ENCODE measurements around the gene DKK3.

Gene DKK3

GRCh38 chr11:11985016-11985715 is 23.3 kb downstream of the DKK3 start:
- Histone ChIP-seq H3K9me3 (ENCODE audit: insufficient read depth, low read depth, low read length) (no peaks in the 10 kb centered on the region), H3K27ac (ENCODE audit: low read length) (no peak overlapping the region), H3K27me3 (ENCODE audit: insufficient read depth, low read length) (no peaks in the 10 kb centered on the region), H3K9ac (ENCODE audit: low read depth, low read length) (no peak overlapping the region), H3K4me1 (ENCODE audit: insufficient read depth, low read length) (peaks cover 12% of the 10 kb centered on the region), H3K36me3 (ENCODE audit: insufficient read depth, low read depth, low read length) (no peaks in the 10 kb centered on the region), H3K4me3 (ENCODE audit: low read length) (no peak overlapping the region)

GRCh38 chr11:11984563-11984962 is 23.9 kb downstream of the DKK3 start:
- Histone ChIP-seq H3K4me1 (ENCODE audit: insufficient read depth, low read length) (peaks cover 12% of the 10 kb centered on the region), H3K27me3 (ENCODE audit: insufficient read depth, low read length) (no peaks in the 10 kb centered on the region), H3K27ac (ENCODE audit: low read length) (no peak overlapping the region), H3K36me3 (ENCODE audit: insufficient read depth, low read depth, low read length) (no peaks in the 10 kb centered on the region), H3K4me3 (ENCODE audit: low read length) (no peak overlapping the region), H3K9ac (ENCODE audit: low read depth, low read length) (no peak overlapping the region), H3K9me3 (ENCODE audit: insufficient read depth, low read depth, low read length) (no peaks in the 10 kb centered on the region)

- no peak overlapping the region for H3K27ac ChIP-seq (ENCODE audit: low read length)
- no peaks in the 10 kb centered on the region for H3K36me3 ChIP-seq (ENCODE audit: insufficient read depth, low read depth, low read length)
- H3K4me3 ChIP-seq (ENCODE audit: low read length) = no peak overlapping the region
- H3K9me3 ChIP-seq (ENCODE audit: insufficient read depth, low read depth, low read length) = no peaks in the 10 kb centered on the region
- no peak overlapping the region for H3K9ac ChIP-seq (ENCODE audit: low read depth, low read length)
- H3K4me1 ChIP-seq (ENCODE audit: insufficient read depth, low read length) = peaks cover 12% of the 10 kb centered on the region
- H3K27me3 ChIP-seq (ENCODE audit: insufficient read depth, low read length) = no peaks in the 10 kb centered on the region
These were observed 25.0 kb downstream of the DKK3 start for GRCh38 chr11:11983427-11983826.

GRCh38 chr11:11982975-11983374 is 25.5 kb downstream of the DKK3 start:
- Histone ChIP-seq H3K9ac (ENCODE audit: low read depth, low read length) (no peak overlapping the region), H3K36me3 (ENCODE audit: insufficient read depth, low read depth, low read length) (no peaks in the 10 kb centered on the region), H3K4me1 (ENCODE audit: insufficient read depth, low read length) (peaks cover 12% of the 10 kb centered on the region), H3K27me3 (ENCODE audit: insufficient read depth, low read length) (no peaks in the 10 kb centered on the region), H3K9me3 (ENCODE audit: insufficient read depth, low read depth, low read length) (no peaks in the 10 kb centered on the region), H3K27ac (ENCODE audit: low read length) (no peak overlapping the region), H3K4me3 (ENCODE audit: low read length) (no peak overlapping the region)

- peaks cover 12% of the 10 kb centered on the region for H3K4me1 ChIP-seq (ENCODE audit: insufficient read depth, low read length)
- H3K9ac ChIP-seq (ENCODE audit: low read depth, low read length) = no peak overlapping the region
These were observed 26.0 kb downstream of the DKK3 start for GRCh38 chr11:11982461-11982860.

GRCh38 chr11:11981840-11982239 is 26.6 kb downstream of the DKK3 start:
- Histone ChIP-seq H3K4me1 (ENCODE audit: insufficient read depth, low read length) (peaks cover 9% of the 10 kb centered on the region), H3K36me3 (ENCODE audit: insufficient read depth, low read depth, low read length) (no peaks in the 10 kb centered on the region), H3K9me3 (ENCODE audit: insufficient read depth, low read depth, low read length) (no peaks in the 10 kb centered on the region), H3K27me3 (ENCODE audit: insufficient read depth, low read length) (no peaks in the 10 kb centered on the region), H3K9ac (ENCODE audit: low read depth, low read length) (no peak overlapping the region), H3K4me3 (ENCODE audit: low read length) (no peak overlapping the region), H3K27ac (ENCODE audit: low read length) (no peak overlapping the region)

More at GRCh38 chr11:11982461-11982860, 26.0 kb downstream of the DKK3 start:
- H3K9me3 ChIP-seq (ENCODE audit: insufficient read depth, low read depth, low read length) = no peaks in the 10 kb centered on the region
- H3K36me3 ChIP-seq (ENCODE audit: insufficient read depth, low read depth, low read length) = no peaks in the 10 kb centered on the region
- H3K27ac ChIP-seq (ENCODE audit: low read length) = no peak overlapping the region
- H3K4me3 ChIP-seq (ENCODE audit: low read length) = no peak overlapping the region
- no peaks in the 10 kb centered on the region for H3K27me3 ChIP-seq (ENCODE audit: insufficient read depth, low read length)

GRCh38 chr11:11981364-11981763 is 27.1 kb downstream of the DKK3 start:
- H3K9me3 ChIP-seq (ENCODE audit: insufficient read depth, low read depth, low read length) = no peaks in the 10 kb centered on the region
- no peak overlapping the region for H3K27ac ChIP-seq (ENCODE audit: low read length)

GRCh38 chr11:11980841-11981308 is 27.6 kb downstream of the DKK3 start:
- Histone ChIP-seq H3K9me3 (ENCODE audit: insufficient read depth, low read depth, low read length) (no peaks in the 10 kb centered on the region), H3K27ac (ENCODE audit: low read length) (no peak overlapping the region), H3K4me1 (ENCODE audit: insufficient read depth, low read length) (peaks cover 4% of the 10 kb centered on the region; the same call in 1 of the 2 replicates), H3K27me3 (ENCODE audit: insufficient read depth, low read length) (no peaks in the 10 kb centered on the region), H3K36me3 (ENCODE audit: insufficient read depth, low read depth, low read length) (no peaks in the 10 kb centered on the region), H3K9ac (ENCODE audit: low read depth, low read length) (no peak overlapping the region), H3K4me3 (ENCODE audit: low read length) (no peak overlapping the region)

More at GRCh38 chr11:11981364-11981763, 27.1 kb downstream of the DKK3 start:
- Histone ChIP-seq H3K27me3 (ENCODE audit: insufficient read depth, low read length) (no peaks in the 10 kb centered on the region), H3K4me3 (ENCODE audit: low read length) (no peak overlapping the region), H3K36me3 (ENCODE audit: insufficient read depth, low read depth, low read length) (no peaks in the 10 kb centered on the region), H3K4me1 (ENCODE audit: insufficient read depth, low read length) (peaks cover 4% of the 10 kb centered on the region), H3K9ac (ENCODE audit: low read depth, low read length) (no peak overlapping the region)

GRCh38 chr11:11980200-11980599 is 28.2 kb downstream of the DKK3 start:
- H3K9me3 ChIP-seq (ENCODE audit: insufficient read depth, low read depth, low read length) = no peaks in the 10 kb centered on the region
- H3K4me1 ChIP-seq (ENCODE audit: insufficient read depth, low read length) = peaks cover 4% of the 10 kb centered on the region; the same call in 1 of the 2 replicates
- no peak overlapping the region for H3K27ac ChIP-seq (ENCODE audit: low read length)
- no peak overlapping the region for H3K9ac ChIP-seq (ENCODE audit: low read depth, low read length)
- H3K27me3 ChIP-seq (ENCODE audit: insufficient read depth, low read length) = no peaks in the 10 kb centered on the region
- H3K4me3 ChIP-seq (ENCODE audit: low read length) = no peak overlapping the region
- H3K36me3 ChIP-seq (ENCODE audit: insufficient read depth, low read depth, low read length) = no peaks in the 10 kb centered on the region

GRCh38 chr11:11979488-11980117 is 28.8 kb downstream of the DKK3 start:
- H3K9ac ChIP-seq (ENCODE audit: low read depth, low read length) = no peak overlapping the region
- H3K36me3 ChIP-seq (ENCODE audit: insufficient read depth, low read depth, low read length) = no peaks in the 10 kb centered on the region
- H3K9me3 ChIP-seq (ENCODE audit: insufficient read depth, low read depth, low read length) = no peaks in the 10 kb centered on the region
- H3K27ac ChIP-seq (ENCODE audit: low read length) = no peak overlapping the region
- peaks cover 4% of the 10 kb centered on the region; the same call in 1 of the 2 replicates for H3K4me1 ChIP-seq (ENCODE audit: insufficient read depth, low read length)
- H3K27me3 ChIP-seq (ENCODE audit: insufficient read depth, low read length) = no peaks in the 10 kb centered on the region
- H3K4me3 ChIP-seq (ENCODE audit: low read length) = no peak overlapping the region

GRCh38 chr11:11978792-11979487 is 29.5 kb downstream of the DKK3 start:
- Histone ChIP-seq H3K9ac (ENCODE audit: low read depth, low read length) (no peak overlapping the region), H3K27ac (ENCODE audit: low read length) (no peak overlapping the region), H3K36me3 (ENCODE audit: insufficient read depth, low read depth, low read length) (peaks cover 6% of the 10 kb centered on the region; the same call in 1 of the 2 replicates), H3K27me3 (ENCODE audit: insufficient read depth, low read length) (no peaks in the 10 kb centered on the region), H3K4me3 (ENCODE audit: low read length) (no peak overlapping the region), H3K4me1 (ENCODE audit: insufficient read depth, low read length) (peaks cover 4% of the 10 kb centered on the region; the same call in 1 of the 2 replicates), H3K9me3 (ENCODE audit: insufficient read depth, low read depth, low read length) (no peaks in the 10 kb centered on the region)

Measured in iPS-20b (cell line).